Measurements from ENCODE around the gene SBNO2.

GRCh38 chr19:1117654-1118053, 56.4 kb downstream of the SBNO2 start:
- TF ChIP-seq TAF1 (IDR thresholded peaks at IDR 0.05; ENCODE audit: borderline replicate concordance, insufficient read depth, low read length) = no peak
- no peak for TF ChIP-seq SIN3A (IDR thresholded peaks at IDR 0.05; ENCODE audit: borderline replicate concordance, insufficient read depth, low read length)
- TF ChIP-seq POLR2AphosphoS5 (IDR thresholded peaks at IDR 0.05; ENCODE audit: low read depth, low read length) = no peak
